ENCODE data around the gene GFOD2.
"Not testable (repeated sequence)": the region's sequence is repeated elsewhere in the genome, so short reads cannot be mapped to it uniquely, and the experiment has no call there.

The GFOD2 gene

GRCh38 chr16:67701420-67701819 lies 17.7 kb downstream of the GFOD2 start:
- no peak for DNase-seq

GRCh38 chr16:67699265-67699664 lies 19.9 kb downstream of the GFOD2 start:
- DNase-seq = no peak

GRCh38 chr16:67697422-67698185 lies 21.5 kb downstream of the GFOD2 start:
- peak; percentile 57 to 71 for DNase-seq

- DNase-seq = no peak
These were observed 24.5 kb downstream of the GFOD2 start for GRCh38 chr16:67694611-67695010.

GRCh38 chr16:67693517-67694285 lies 25.4 kb downstream of the GFOD2 start:
- DNase-seq = not testable (repeated sequence)

- DNase-seq = no peak
These were observed 33.6 kb downstream of the GFOD2 start for GRCh38 chr16:67685388-67686112.

GRCh38 chr16:67683767-67684166 lies 35.3 kb downstream of the GFOD2 start:
- DNase-seq = no peak

GRCh38 chr16:67679935-67680897 lies 38.9 kb downstream of the GFOD2 start:
- no peak for DNase-seq

GRCh38 chr16:67678354-67679023 lies 40.6 kb downstream of the GFOD2 start:
- DNase-seq = no peak

GRCh38 chr16:67677712-67678111 lies 41.4 kb downstream of the GFOD2 start:
- no peak for DNase-seq

GRCh38 chr16:67676939-67677338 lies 42.2 kb downstream of the GFOD2 start:
- DNase-seq = no peak

- no peak for DNase-seq
These were observed 42.6 kb downstream of the GFOD2 start for GRCh38 chr16:67676516-67676915.

GRCh38 chr16:67675999-67676398 lies 43.1 kb downstream of the GFOD2 start:
- DNase-seq = no peak

- DNase-seq = no peak
These were observed 43.6 kb downstream of the GFOD2 start for GRCh38 chr16:67675579-67675935.

- DNase-seq = no peak
These were observed 44.1 kb downstream of the GFOD2 start for GRCh38 chr16:67674851-67675578.

GRCh38 chr16:67673712-67674580 lies 45.2 kb downstream of the GFOD2 start:
- DNase-seq = peak; percentile 82 to 85

GRCh38 chr16:67672739-67673662 lies 46.1 kb downstream of the GFOD2 start:
- DNase-seq = peak; percentile 78 to 83

GRCh38 chr16:67672306-67672705 lies 46.8 kb downstream of the GFOD2 start:
- no peak for DNase-seq
